B cell (primary cell): ENCODE data around the gene MEG3.

Experiments used
- EZH2 ChIP-seq: IDR thresholded peaks from 2 replicates; pipeline ENCODE4 v1.6.1; 2012; ENCODE audit warnings: borderline replicate concordance, low read depth, mild to moderate bottlenecking, moderate library complexity, low read length; ENCODE audit not compliant: insufficient read depth, poor library complexity, severe bottlenecking
- TF ChIP-seq, protein P1 (sequence below): fragments of 200-600 bp; IDR thresholded peaks from one replicate; pipeline ENCODE4 v1.8.0; 2022; ENCODE audit warnings: antibody characterized with exemption, mild to moderate bottlenecking

DNA sequence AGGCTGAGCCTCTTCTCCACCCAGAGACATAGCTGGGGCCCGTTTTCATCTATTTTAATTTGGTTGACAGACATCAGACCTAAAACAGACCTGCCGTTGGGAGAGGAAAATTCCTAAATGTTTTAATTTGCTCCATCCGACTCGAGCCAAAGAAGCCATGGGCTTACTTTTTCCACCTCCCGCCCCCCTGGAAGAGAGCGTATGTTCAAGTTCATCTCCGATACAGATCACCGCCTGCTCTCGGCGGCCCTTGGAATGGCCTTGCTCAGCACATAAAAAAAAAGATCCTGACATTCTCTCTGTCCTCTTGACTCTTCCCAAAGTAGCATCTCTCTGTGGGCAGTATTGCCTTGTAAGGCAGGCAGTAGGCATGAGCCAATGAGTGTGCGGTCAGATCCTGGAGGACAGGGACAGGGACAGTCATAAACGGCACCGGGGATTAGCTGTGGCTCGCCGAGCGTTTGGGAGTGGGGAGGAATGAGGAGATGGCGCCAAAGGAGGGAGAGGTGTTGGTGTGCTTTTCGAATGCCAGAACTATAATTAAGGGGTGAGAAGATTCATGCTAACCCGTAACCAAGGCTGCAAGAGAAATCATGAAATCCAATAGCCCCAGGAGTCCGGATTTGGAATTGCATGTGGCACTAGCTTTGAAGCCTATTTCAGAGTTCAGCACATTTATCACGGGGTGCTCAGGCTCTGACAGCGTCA lies 47.9 kb upstream of the MEG3 start:
- TF ChIP-seq, protein P1, sequence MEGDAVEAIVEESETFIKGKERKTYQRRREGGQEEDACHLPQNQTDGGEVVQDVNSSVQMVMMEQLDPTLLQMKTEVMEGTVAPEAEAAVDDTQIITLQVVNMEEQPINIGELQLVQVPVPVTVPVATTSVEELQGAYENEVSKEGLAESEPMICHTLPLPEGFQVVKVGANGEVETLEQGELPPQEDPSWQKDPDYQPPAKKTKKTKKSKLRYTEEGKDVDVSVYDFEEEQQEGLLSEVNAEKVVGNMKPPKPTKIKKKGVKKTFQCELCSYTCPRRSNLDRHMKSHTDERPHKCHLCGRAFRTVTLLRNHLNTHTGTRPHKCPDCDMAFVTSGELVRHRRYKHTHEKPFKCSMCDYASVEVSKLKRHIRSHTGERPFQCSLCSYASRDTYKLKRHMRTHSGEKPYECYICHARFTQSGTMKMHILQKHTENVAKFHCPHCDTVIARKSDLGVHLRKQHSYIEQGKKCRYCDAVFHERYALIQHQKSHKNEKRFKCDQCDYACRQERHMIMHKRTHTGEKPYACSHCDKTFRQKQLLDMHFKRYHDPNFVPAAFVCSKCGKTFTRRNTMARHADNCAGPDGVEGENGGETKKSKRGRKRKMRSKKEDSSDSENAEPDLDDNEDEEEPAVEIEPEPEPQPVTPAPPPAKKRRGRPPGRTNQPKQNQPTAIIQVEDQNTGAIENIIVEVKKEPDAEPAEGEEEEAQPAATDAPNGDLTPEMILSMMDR: no peak
- no peak for TF ChIP-seq EZH2
